Measurements from ENCODE around the gene CIB1.

The CIB1 gene

GRCh38 chr15:90239371-90239770 lies 5.6 kb upstream of the CIB1 start:
- DNase-seq, result no peak

- DNase-seq, result no peak
Observed at GRCh38 chr15:90234096-90234988, 601 bp upstream of the CIB1 start, which contains the start of gene GDPGP1. GDPGP1 (plus strand) TSS chr15:90234209; CDS start chr15:90240909, 6,700 bp downstream.

GRCh38 chr15:90232941-90233386 lies 777 bp downstream of the CIB1 start:
- DNase-seq, result no peak

- no peak for DNase-seq
Observed at GRCh38 chr15:90232196-90232595, 1.5 kb downstream of the CIB1 start.

- DNase-seq, result peak; percentile 51
Observed at GRCh38 chr15:90231028-90232017, 2.4 kb downstream of the CIB1 start.

DNA sequence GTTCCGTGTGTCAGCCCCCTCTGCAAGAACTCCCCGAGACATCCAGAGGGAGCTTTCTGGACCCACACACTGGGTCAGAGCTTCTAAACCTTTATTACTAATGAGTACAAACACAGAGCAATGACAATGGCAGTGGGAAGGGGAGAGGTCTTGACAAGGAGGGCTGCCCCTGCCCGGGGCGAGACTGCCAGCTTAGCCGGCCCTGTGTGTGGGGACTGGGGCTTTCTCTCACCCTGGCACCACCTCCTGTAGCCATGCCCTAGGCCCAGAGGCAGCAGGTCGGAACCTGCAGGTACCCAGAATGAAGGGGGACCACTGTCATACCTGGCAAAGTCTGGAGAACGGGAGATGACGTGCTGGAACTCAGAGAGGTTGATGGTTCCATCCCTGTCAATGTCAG lies 3.1 kb downstream of the CIB1 start:
- no peak for DNase-seq

DNA sequence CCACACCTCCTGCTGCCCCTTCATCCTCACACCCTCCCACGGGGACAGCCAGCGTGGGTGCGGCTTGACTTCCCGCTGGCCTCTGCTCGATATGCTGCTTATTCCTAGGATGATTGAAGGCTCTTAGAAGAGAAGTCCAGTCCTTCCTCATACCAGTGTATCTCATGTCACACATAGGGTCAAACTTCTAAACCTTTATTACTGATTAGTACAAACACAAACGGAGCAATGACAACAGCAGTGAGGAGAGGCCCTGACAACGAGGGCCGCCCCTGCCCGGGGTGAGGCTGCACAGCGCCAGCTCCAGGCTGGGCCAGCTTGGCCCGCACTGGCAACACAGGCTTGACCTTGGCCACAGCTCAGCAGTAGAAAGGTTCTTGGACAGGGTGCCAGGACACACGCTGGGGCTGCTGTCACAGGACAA lies 3.7 kb downstream of the CIB1 start:
- DNase-seq, result no peak

DNA sequence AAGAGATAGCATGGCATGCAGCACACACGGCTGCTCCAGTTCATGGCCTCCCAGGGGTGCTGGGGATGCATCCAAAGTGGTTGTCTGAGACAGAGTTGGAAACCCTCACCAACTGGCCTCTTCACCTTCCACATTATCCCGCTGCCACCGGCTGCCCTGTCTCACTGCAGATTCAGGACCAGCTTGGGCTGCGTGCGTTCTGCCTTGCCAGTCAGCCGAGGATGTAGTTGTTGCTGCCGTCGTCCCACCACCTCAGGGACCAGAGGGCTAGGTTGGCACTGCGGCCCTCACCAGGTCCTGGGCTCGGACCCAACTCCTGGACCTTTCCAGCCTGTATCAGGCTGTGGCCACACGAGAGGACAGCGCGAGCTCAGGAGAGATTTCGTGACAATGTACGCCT lies 4.8 kb downstream of the CIB1 start:
- DNase-seq, result no peak

- no peak for DNase-seq
Observed at GRCh38 chr15:90227816-90228772, 5.6 kb downstream of the CIB1 start.

DNA sequence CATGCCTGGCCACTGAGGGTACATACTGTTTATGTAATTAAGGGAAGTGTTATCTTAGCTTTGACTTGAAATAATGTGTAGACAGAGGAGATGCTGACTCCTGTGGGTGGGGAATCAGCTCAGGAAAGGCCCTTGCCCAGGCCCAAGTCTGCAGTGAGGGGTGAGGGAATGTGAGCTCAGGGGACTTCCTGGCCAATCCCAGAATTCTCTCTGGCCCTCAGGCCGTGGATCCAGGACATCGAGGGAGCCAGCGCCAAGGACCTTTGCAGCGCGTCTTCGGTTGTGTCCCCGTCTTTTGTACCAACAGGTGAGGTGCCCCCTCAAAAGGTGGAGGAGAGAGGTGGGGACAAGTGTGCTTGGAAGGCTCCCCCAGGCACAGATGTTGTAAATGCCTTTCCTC lies 6.4 kb downstream of the CIB1 start:
- DNase-seq, result no peak

DNA sequence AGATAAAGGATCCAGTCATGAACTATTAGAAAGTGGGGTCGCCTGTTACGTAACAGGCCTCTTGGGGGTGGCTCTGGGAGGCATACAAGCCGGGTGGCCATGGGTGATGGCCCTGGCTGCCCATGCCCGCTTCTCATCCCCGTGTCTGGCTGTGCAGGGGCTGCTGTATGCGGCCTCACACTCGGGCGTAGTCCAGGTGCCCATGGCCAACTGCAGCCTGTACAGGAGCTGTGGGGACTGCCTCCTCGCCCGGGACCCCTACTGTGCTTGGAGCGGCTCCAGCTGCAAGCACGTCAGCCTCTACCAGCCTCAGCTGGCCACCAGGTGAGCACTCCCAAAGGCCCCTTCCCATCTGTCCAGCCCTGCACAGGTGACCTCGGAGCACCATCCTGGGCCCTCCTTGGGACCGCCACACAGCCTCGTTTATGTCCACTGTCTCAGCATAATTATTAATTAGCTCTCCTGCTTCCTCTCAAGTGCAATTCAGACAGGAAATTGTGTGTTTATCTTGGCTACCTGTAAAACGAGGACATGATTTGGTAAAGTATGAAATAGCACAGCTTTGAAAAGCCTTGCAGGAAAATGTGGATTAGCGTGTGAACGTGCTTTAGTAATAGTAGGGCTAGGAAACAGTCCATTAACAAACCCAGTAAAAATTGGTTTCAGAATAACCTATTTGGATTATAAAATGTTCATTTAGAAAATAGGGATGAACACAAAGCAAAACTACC lies 8.1 kb downstream of the CIB1 start:
- no peak for DNase-seq

DNA sequence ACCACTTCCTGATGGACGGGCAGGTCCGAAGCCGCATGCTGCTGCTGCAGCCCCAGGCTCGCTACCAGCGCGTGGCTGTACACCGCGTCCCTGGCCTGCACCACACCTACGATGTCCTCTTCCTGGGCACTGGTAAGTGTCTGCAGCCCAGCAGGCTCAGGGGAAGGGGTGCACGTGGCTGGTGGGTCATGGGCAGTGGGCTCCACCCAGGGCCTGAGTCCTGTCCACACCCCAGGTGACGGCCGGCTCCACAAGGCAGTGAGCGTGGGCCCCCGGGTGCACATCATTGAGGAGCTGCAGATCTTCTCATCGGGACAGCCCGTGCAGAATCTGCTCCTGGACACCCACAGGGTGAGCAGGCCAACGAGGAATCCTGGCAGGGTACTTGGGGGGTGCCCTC lies 8.7 kb downstream of the CIB1 start:
- no peak for DNase-seq

GRCh38 chr15:90223441-90224165 lies 10.1 kb downstream of the CIB1 start:
- DNase-seq, result no peak

DNA sequence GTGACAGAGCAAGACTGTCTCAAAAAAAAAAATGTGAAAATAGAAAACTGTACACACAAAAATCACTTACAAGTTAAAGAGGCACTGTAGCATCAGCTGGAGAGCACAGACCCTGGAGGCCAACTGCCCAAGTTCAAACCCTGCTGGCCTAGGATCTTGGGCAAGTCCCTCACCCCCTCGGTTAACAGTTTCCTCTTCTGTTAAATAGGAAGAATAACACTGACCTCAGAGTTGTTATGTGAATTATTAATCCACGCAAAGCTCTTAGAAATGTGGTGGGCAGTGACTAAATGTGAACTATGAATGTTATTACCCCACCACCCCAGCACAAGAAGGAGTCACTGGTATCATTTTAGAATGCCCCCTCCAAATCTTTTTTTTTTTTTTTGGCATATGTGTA lies 11.2 kb downstream of the CIB1 start:
- DNase-seq, result no peak

GRCh38 chr15:90221246-90221900 lies 12.4 kb downstream of the CIB1 start:
- DNase-seq, result no peak

GRCh38 chr15:90219421-90220141 lies 14.2 kb downstream of the CIB1 start:
- peak; percentile 55 for DNase-seq

DNA sequence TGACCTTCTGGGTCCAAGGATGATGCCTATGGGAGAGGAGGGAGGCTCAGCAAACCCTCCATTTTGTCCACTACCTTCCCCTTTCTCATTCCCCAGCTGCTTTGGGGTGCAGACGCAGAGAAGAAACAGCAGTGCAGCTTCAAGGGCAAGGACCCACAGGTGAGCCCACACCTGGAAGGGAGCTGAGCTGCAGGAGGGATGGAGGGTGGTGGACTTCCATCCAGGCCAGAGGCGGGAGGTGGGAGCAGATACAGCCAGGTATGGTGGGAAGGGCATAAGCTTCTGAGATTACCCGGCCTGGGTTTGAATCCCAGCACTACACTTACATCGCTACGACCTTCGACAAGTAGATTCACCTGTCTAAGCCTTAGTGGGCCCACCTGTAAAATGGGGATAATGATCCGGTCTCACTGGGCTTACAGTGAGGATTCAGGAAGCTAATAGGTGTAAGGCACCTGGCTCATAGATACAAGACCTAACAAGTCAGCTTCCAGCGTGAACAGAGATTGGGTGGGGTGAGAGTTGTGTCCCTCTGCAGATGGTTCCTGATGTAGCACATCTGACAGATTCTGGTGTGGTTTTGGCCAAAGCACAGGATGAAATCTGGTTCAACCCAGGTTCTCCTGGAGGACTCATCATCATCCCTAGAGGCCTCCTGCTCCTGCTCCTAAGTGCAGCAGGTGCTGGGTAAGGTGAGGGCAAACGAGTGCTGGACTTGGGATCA lies 15.9 kb downstream of the CIB1 start:
- DNase-seq, result no peak

GRCh38 chr15:90214553-90215196 lies 19.1 kb downstream of the CIB1 start:
- no peak for DNase-seq

Measured in stimulated activated CD4-positive, alpha-beta T cell treated with anti-CD3 and anti-CD28 coated beads, Interleukin-12 subunit alpha, Interleukin-12 subunit beta, amount 100 ng/mL, for 4 hours (primary cell).